Measurements from ENCODE around the gene RADIL. TPM values are rescaled to one million over a fixed set of nuclear protein-coding genes. Genes with fewer than 3 reads are reported as not detected.

Gene RADIL
- total and polyA plus RNA-seq, 2 of the 13 experiments (the other 11 are each of a cell fraction or from before 2014, with no cell fraction given) = 0.05 to 0.09 TPM

DNA sequence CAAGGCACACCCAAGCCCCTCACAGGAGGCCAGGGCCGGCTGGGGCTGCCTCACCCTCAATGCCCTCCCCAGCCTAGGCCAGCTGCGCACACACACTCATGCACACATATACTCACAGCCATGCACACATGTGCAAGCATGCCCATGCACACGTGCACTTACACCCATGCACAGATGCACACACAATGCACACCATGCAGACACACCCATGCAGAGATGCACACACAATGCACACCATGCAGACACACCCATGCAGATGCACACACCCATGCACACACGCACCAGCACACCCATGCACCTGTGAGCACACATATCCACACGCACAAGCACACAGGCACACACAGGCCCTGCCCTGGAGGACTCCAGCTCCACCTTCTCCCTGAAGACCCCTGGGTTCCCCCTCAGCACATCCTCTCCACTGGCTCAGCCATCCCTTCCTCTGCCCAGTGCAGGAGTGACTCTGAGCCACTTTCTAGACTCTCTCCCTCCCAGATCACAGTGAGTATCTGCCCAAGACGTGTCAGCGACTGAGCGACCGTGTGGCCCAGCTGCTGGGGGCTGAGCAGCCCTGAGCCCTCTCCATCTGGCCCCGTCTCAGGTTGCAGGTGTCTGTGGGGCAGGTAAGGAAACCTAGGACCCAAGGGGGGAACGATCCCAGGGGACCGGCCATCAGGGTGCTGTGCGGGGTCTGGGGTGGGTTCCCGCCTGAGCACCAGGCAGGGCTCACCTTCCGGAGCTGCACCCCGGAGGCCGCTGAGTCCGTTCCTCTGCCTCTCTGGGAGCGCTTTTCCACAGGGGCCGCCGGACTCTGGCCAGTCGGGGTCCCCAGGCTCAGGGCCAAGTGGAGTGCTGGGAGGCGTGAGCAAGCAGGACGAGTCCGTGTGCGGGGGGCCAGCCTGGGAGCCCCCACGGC, 82.3 kb downstream of the RADIL start:
- intact Hi-C loops (cut with micrococcal nuclease; ENCODE audit: unreplicated experiment) = no loop called here
- CTCF ChIA-PET (ENCODE audit: low intra/inter-chr PET ratio, low total read pairs) = no interaction called here

GRCh38 chr7:4800487-4800886, 83.0 kb downstream of the RADIL start:
- Histone ChIP-seq H3K4me1 (ENCODE audit: insufficient read depth, low read length) (peaks cover 14% of the 10 kb centered on the region), H3K9ac (ENCODE audit: insufficient read depth, low read depth, low read length) (no peak overlapping the region), H3K9me3 (ENCODE audit: low read length) (no peaks in the 10 kb centered on the region), H3K4me2 (ENCODE audit: low read depth, low read length) (no peak overlapping the region), H3K27me3 (ENCODE audit: control insufficient read depth in 1 of 2, insufficient read depth in 2 of 2, low read length in 2 of 2) (peaks cover 1 to 18% of the 10 kb centered on the region in 2 experiments; a peak in 3 of 5 replicates), H2AFZ (ENCODE audit: low read length) (no peak overlapping the region), H3K4me3 (replicated peaks in 1 of 3; ENCODE audit: insufficient read depth in 1 of 3, low read depth in 2 of 3, low read length in 3 of 3) (no peak overlapping the region), H3K27ac (ENCODE audit: extremely low read length, insufficient read depth, low read length) (no peak overlapping the region), H3K79me2 (ENCODE audit: insufficient read depth, low read length) (no peaks in the 10 kb centered on the region), H4K20me1 (ENCODE audit: insufficient read depth, low read length) (no peaks in the 10 kb centered on the region), H3K36me3 (replicated peaks in 1 of 2; ENCODE audit: control insufficient read depth in 1 of 2, insufficient read depth in 2 of 2, low read length in 2 of 2) (no peaks in the 10 kb centered on the region)
- CTCF ChIA-PET (ENCODE audit: low intra/inter-chr PET ratio, low total read pairs) = no interaction called here
- WGBS (ENCODE audit: low lambda C conversion rate) = 0% methylated on average over 5 of the region's 10 CpGs
- POLR2A ChIA-PET = no interaction called here
- intact Hi-C loops (cut with micrococcal nuclease; ENCODE audit: unreplicated experiment) (no loop called here), in situ Hi-C loops (cut with HindIII; ENCODE audit: extremely low pct_ligation_motif_present, low pct_unique_long_range_greater_than_20kb) (no loop called here)
- ATAC-seq (no peak), FAIRE-seq (no peak), DNase-seq (ENCODE audit: low spot score) (no peak)
- BruUV-seq (replicated peaks) = no TSS peak
- TF ChIP-seq ZBTB7B (CRISPR knock-in tag; IDR thresholded peaks at IDR 0.05) (no peak), KDM6A (CRISPR knock-in tag; IDR thresholded peaks at IDR 0.05; ENCODE audit: low read depth) (no peak), HES4 (CRISPR knock-in tag; IDR thresholded peaks at IDR 0.05; ENCODE audit: borderline replicate concordance) (no peak), ZNF136 (CRISPR knock-in tag; IDR thresholded peaks at IDR 0.05; ENCODE audit: low read depth) (no peak), NCOA5 (CRISPR knock-in tag; IDR thresholded peaks at IDR 0.05) (no peak)
- TF ChIP-seq, protein P1, sequence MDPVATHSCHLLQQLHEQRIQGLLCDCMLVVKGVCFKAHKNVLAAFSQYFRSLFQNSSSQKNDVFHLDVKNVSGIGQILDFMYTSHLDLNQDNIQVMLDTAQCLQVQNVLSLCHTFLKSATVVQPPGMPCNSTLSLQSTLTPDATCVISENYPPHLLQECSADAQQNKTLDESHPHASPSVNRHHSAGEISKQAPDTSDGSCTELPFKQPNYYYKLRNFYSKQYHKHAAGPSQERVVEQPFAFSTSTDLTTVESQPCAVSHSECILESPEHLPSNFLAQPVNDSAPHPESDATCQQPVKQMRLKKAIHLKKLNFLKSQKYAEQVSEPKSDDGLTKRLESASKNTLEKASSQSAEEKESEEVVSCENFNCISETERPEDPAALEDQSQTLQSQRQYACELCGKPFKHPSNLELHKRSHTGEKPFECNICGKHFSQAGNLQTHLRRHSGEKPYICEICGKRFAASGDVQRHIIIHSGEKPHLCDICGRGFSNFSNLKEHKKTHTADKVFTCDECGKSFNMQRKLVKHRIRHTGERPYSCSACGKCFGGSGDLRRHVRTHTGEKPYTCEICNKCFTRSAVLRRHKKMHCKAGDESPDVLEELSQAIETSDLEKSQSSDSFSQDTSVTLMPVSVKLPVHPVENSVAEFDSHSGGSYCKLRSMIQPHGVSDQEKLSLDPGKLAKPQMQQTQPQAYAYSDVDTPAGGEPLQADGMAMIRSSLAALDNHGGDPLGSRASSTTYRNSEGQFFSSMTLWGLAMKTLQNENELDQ (CRISPR knock-in tag; IDR thresholded peaks at IDR 0.05; ENCODE audit: borderline replicate concordance) = no peak
- TF ChIP-seq, protein P2, sequence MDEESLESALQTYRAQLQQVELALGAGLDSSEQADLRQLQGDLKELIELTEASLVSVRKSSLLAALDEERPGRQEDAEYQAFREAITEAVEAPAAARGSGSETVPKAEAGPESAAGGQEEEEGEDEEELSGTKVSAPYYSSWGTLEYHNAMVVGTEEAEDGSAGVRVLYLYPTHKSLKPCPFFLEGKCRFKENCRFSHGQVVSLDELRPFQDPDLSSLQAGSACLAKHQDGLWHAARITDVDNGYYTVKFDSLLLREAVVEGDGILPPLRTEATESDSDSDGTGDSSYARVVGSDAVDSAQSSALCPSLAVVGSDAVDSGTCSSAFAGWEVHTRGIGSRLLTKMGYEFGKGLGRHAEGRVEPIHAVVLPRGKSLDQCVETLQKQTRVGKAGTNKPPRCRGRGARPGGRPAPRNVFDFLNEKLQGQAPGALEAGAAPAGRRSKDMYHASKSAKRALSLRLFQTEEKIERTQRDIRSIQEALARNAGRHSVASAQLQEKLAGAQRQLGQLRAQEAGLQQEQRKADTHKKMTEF (CRISPR knock-in tag; IDR thresholded peaks at IDR 0.05) = no peak

More for the DNA sequence above, 82.3 kb downstream of the RADIL start:
- H3K27me3 ChIP-seq (ENCODE audit: control insufficient read depth in 1 of 2, insufficient read depth in 2 of 2, low read length in 2 of 2) = peaks cover 1 to 25% of the 10 kb centered on the region in 2 experiments; a peak in 3 of 5 replicates
- H3K4me1 ChIP-seq (ENCODE audit: insufficient read depth, low read length) = peaks cover 14% of the 10 kb centered on the region
- POLR2A ChIA-PET = no interaction called here
- no peak overlapping the region for H2AFZ ChIP-seq (ENCODE audit: low read length)
- no peaks in the 10 kb centered on the region for H3K79me2 ChIP-seq (ENCODE audit: insufficient read depth, low read length)
- ATAC-seq (0 out of 3 replicates have a peak, but pooled peaks have one; percentile 4), DNase-seq (ENCODE audit: low spot score) (no peak), FAIRE-seq (no peak)
- no peaks in the 10 kb centered on the region for H3K9me3 ChIP-seq (ENCODE audit: low read length)
- no peaks in the 10 kb centered on the region for H4K20me1 ChIP-seq (ENCODE audit: insufficient read depth, low read length)
- 39% methylated on average over 10 of the region's 27 CpGs for WGBS (ENCODE audit: low lambda C conversion rate)
- no peak overlapping the region for H3K27ac ChIP-seq (ENCODE audit: extremely low read length, insufficient read depth, low read length)
- peak; percentile 90 for TF ChIP-seq MNT (IDR thresholded peaks at IDR 0.05)
- no peak for TF ChIP-seq SNRNP70 (IDR thresholded peaks at IDR 0.05; ENCODE audit: low read depth, low read length)
- H3K4me2 ChIP-seq (ENCODE audit: low read depth, low read length) = no peak overlapping the region
- BruUV-seq (replicated peaks) = no TSS peak
- no peak overlapping the region for H3K9ac ChIP-seq (ENCODE audit: insufficient read depth, low read depth, low read length)
- in situ Hi-C loops (cut with HindIII; ENCODE audit: extremely low pct_ligation_motif_present, low pct_unique_long_range_greater_than_20kb) = no loop called here
- H3K4me3 ChIP-seq (replicated peaks in 1 of 3; ENCODE audit: insufficient read depth in 1 of 3, low read depth in 2 of 3, low read length in 3 of 3) = no peak overlapping the region
- H3K36me3 ChIP-seq (replicated peaks in 1 of 2; ENCODE audit: control insufficient read depth in 1 of 2, insufficient read depth in 2 of 2, low read length in 2 of 2) = no peaks in the 10 kb centered on the region
